ENCODE measurements around the gene PPP1R12A.
A peak's percentile ranks its signal among the peaks of the same experiment; 100 is the strongest.

The PPP1R12A gene

GRCh38 chr12:79934281-79935020 is 446 bp downstream of the PPP1R12A start:
- CTCF ChIA-PET, result interaction anchor here (1.1 kb wide), 1 partner anchor 54 kb away, joined by 4 read pairs; no protein-coding TSS in a partner anchor

GRCh38 chr12:79933532-79934264 is 1.2 kb downstream of the PPP1R12A start:
- CTCF ChIA-PET, result no interaction called here
- no peak for TF ChIP-seq ELF4 (IDR thresholded peaks at IDR 0.05)
- 0 out of 2 replicates have a peak, but pooled peaks have one; percentile 12 for TF ChIP-seq L3MBTL2 (conservative IDR thresholded peaks at IDR 0.05)
- DNase-seq (ENCODE audit: extremely low spot score), result no peak
- POLR2A ChIA-PET, result interaction anchor here (1.0 kb wide), 1 partner anchor 46 kb away, joined by 3 read pairs; no protein-coding TSS in a partner anchor

More at GRCh38 chr12:79934281-79935020, 446 bp downstream of the PPP1R12A start:
- POLR2A ChIA-PET, result interaction anchor here (1.0 kb wide), 1 partner anchor 47 kb away, joined by 3 read pairs; no protein-coding TSS in a partner anchor
- TF ChIP-seq L3MBTL2 (conservative IDR thresholded peaks at IDR 0.05) (peak; percentile 31), ELF4 (IDR thresholded peaks at IDR 0.05) (no peak)
- DNase-seq (ENCODE audit: extremely low spot score), result peak; percentile 28

DNA sequence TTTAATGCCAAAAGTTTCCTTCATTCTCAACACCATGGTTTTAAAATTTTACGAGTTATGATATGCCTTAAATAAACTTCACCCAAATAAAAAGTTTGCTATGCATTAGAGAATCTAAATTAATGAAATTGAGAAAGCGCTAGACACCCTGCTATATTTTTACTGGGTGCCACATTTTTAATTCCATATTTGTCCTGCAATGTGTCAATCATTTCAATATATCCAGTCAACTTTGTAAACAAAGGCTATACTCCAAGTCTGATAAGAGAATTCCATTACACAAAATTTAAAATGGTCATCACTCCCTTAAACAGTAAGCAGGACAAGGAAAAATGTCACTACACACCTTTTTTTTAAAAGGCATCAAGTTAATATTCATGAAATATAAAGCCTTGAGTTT is 1.9 kb downstream of the PPP1R12A start:
- POLR2A ChIA-PET, result no interaction called here
- TF ChIP-seq FOXM1 (IDR thresholded peaks at IDR 0.05; ENCODE audit: borderline replicate concordance), result no peak
- peak; percentile 84 for TF ChIP-seq PKNOX1 (IDR thresholded peaks at IDR 0.05)
- CTCF ChIA-PET, result no interaction called here
- DNase-seq (ENCODE audit: extremely low spot score), result no peak

DNA sequence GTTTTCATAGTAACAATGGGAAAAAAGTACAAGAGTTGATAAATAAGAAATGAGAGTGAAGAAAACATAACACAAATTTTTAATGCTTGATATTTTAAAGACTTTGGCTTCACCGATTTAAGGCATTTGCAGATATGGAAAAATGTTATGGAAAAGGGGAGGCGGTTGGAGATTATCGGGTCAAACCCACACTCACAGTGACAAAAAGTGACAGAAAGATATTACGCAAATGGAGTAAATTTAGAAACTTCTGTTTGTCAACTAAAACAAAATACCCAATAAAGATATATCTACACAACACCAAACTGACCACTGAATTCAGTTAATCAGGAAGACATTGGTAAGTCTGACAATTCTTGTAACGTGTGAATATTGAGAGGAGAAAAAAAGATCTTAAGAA is 2.5 kb downstream of the PPP1R12A start:
- no peak for DNase-seq (ENCODE audit: extremely low spot score)
- TF ChIP-seq FOXM1 (IDR thresholded peaks at IDR 0.05; ENCODE audit: borderline replicate concordance) (no peak), CTBP1 (IDR thresholded peaks at IDR 0.05; ENCODE audit: borderline replicate concordance) (no peak), SUZ12 (IDR thresholded peaks at IDR 0.05) (no peak), BHLHE40 (IDR thresholded peaks at IDR 0.05; ENCODE audit: borderline replicate concordance) (no peak), ZNF384 (IDR thresholded peaks at IDR 0.05) (no peak), TARDBP (IDR thresholded peaks at IDR 0.05) (no peak), PKNOX1 (IDR thresholded peaks at IDR 0.05) (no peak), NFRKB (IDR thresholded peaks at IDR 0.05) (no peak), SP1 (IDR thresholded peaks at IDR 0.05) (no peak), ARNT (IDR thresholded peaks at IDR 0.05) (no peak), LEF1 (IDR thresholded peaks at IDR 0.05; ENCODE audit: borderline replicate concordance) (no peak), L3MBTL2 (conservative IDR thresholded peaks at IDR 0.05) (no peak), FOXA1 (IDR thresholded peaks at IDR 0.05) (no peak), FOXK2 (IDR thresholded peaks at IDR 0.05) (no peak), ELF4 (IDR thresholded peaks at IDR 0.05) (no peak)
- ChIA-PET CTCF (no interaction called here), POLR2A (no interaction called here)

DNA sequence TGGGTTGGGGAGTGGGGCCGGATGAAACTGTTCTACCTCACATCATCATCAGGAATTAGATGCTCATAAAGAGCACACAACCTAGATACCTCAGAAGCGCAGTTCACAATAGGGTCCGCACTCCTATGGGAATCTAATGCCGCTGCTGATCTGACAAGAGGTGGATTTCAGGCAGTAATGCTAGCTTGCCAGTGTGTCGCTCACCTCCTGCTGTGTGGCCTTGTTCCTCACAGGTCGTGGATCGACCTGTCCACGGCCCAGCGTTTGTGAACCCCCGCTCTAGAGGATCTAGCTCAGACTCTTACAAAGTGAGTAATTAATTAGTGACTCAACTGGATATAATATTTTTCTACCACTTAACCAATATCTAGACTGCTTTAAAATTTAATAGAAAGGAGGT is 5.8 kb downstream of the PPP1R12A start:
- no peak for TF ChIP-seq TARDBP (IDR thresholded peaks at IDR 0.05)
- TF ChIP-seq SP1 (IDR thresholded peaks at IDR 0.05), result no peak
- no peak for TF ChIP-seq FOXM1 (IDR thresholded peaks at IDR 0.05; ENCODE audit: borderline replicate concordance)
- TF ChIP-seq FOXK2 (IDR thresholded peaks at IDR 0.05), result no peak
- TF ChIP-seq HDGF (IDR thresholded peaks at IDR 0.05; ENCODE audit: borderline replicate concordance), result no peak
- TF ChIP-seq ZNF384 (IDR thresholded peaks at IDR 0.05), result no peak
- TF ChIP-seq CTBP1 (IDR thresholded peaks at IDR 0.05; ENCODE audit: borderline replicate concordance), result no peak
- TF ChIP-seq L3MBTL2 (conservative IDR thresholded peaks at IDR 0.05), result no peak
- TF ChIP-seq BHLHE40 (IDR thresholded peaks at IDR 0.05; ENCODE audit: borderline replicate concordance), result no peak
- ChIA-PET POLR2A (no interaction called here), CTCF (no interaction called here)
- DNase-seq (ENCODE audit: extremely low spot score), result no peak

- DNase-seq (ENCODE audit: extremely low spot score), result no peak
- ChIA-PET POLR2A (no interaction called here), CTCF (no interaction called here)
- no peak for TF ChIP-seq L3MBTL2 (conservative IDR thresholded peaks at IDR 0.05)
- no peak for TF ChIP-seq SUZ12 (IDR thresholded peaks at IDR 0.05)
- no peak for TF ChIP-seq ARNT (IDR thresholded peaks at IDR 0.05)
These were observed 7.0 kb downstream of the PPP1R12A start for GRCh38 chr12:79927772-79928474.

- POLR2A ChIA-PET, result no interaction called here
- CTCF ChIA-PET, result no interaction called here
- no peak for TF ChIP-seq ELF4 (IDR thresholded peaks at IDR 0.05)
- TF ChIP-seq TARDBP (IDR thresholded peaks at IDR 0.05), result no peak
- no peak for TF ChIP-seq CTBP1 (IDR thresholded peaks at IDR 0.05; ENCODE audit: borderline replicate concordance)
- no peak for TF ChIP-seq FOXK2 (IDR thresholded peaks at IDR 0.05)
- no peak for TF ChIP-seq ZNF384 (IDR thresholded peaks at IDR 0.05)
- DNase-seq (ENCODE audit: extremely low spot score), result no peak
These were observed 7.9 kb downstream of the PPP1R12A start for GRCh38 chr12:79926951-79927350.

All from HEK293T (cell line).